ENCODE data around the gene FLYWCH2.

FLYWCH2 gene

DNA sequence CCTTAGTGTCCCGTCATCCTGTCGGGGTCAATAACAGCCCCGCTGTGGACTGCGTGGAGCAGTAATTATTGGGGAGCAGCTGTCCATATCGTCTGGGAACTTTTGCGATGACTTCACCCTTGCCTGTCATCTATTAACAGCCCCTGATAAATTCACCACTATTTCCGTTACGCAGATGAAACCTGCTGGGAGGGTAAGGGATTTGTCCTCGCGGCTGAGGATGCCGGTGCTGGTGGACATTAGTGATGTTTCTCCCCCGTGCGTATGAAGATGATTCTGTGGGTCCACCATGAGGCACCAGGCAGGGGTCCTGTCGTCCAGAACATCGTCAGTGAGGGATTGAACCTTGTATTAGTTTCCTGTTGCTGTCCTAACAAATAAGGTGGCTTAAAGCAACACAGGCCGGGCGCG, 1.0 kb downstream of the FLYWCH2 start:
- DNase-seq: no peak

GRCh38 chr16:2894231-2894630, 11.2 kb downstream of the FLYWCH2 start:
- no peak for DNase-seq

GRCh38 chr16:2895813-2896212, 12.8 kb downstream of the FLYWCH2 start:
- no peak for DNase-seq

DNA sequence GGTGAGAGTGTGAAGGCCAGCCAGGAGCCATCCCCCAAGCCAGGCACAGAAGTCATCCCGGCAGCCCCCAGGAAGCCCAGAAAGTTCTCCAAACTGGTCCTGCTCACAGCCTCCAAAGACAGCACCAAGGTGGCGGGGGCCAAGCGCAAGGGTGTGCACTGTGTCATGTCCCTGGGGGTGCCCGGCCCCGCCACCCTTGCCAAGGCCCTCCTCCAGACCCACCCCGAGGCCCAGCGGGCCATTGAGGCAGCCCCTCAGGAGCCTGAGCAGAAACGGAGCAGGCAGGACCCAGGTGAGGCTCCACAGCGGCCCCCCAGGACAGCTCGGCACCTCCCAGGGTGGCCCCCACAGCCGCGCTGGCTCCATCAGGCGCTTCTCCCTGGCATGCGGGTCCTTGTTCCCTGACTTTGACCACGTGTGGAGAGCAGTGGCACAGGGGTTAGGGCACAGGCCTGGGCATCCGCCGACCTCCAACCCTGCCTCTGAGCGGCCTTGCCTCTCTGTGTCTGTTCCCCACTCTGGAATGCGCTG, 13.5 kb downstream of the FLYWCH2 start:
- no peak for DNase-seq

- DNase-seq: no peak
Observed at GRCh38 chr16:2897110-2897509, 14.1 kb downstream of the FLYWCH2 start.

- DNase-seq: no peak
Observed at GRCh38 chr16:2898831-2899563, 16.0 kb downstream of the FLYWCH2 start.

DNA sequence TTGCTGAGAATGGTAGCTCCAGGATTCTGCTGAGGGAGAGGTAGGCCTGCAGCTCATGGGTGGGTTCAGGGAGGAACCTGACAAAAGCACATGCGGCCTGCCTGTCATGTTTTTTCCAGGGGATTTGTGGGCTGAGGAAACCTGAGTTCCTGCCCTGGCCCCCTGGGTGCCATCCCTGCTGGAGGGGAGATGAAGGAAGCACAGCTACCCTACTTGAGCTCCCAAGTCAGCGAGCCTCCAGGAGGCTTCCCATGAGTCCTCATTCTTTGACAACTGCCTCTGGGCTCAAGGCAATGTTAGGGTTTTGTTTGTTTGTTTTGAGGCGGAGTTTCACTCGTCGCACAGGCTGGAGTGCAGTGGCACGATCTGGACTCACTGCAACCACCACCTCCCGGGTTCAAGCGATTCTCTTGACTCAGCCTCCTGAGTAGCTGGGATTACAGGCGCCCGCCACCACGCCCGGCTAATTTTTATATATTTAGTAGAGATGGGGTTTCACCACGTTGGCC, 16.6 kb downstream of the FLYWCH2 start:
- no peak for DNase-seq

DNA sequence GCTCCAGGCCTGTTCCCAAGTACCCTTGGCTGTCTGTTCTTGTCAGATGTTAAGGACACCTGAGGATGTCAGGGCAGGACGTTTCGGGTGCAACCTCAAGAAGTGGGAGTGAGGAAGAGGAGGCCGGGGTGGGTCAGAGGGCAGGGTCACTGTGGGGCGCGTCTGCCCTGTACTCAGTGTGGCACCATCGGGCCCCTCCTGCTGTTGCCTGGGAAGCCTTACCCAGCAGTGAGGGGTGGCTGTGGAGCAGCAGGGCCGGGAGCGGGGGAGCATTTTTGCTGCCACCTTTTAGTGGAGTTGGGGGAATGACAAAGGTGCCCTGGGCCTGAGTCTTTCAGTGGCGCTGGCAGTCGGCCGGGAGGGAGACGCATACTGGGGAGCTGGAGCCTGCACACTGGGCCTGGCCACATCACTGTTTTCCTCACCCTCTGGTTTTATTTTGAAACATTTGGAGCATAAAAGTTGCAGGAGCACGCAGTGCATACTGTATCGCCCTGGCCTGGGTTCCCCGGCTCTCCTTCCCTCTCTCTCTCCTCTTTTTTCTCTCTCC, 17.6 kb downstream of the FLYWCH2 start:
- DNase-seq: no peak

DNA sequence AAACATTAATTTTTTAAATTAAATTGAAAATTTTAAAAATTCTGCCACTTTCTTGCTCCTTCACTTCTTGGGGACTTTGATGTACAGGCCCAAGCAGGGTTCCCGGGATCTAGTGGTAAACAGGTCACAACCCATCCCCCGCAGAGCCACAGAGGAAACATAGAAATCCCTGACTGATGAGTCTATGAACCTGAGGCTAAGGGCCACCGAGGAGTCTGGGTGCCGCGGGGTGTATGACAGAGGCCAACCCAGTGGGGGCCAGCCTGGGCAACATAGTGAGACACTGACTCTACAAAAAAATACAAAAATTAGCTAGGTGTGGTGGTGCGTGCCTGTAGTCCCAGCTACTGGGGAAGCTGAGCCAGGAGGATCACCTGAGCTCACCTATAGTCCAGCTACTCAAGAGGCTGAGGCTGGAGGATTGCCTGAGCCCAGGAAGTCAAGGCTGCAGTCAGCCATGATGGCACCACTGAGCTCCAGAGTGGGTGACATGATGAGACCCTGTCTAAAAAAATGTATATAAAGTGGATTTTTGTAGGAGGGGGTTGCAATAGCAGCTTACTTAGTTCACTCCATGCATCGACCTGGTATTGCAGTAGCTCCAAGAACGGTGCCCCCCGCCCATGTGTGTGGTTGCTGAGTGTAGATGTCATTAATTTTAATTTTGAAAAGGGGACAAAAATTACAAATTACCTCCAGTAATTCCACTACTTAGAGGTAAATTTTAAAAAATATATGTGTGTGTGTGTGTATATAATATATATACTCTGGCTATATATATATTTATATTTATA, 19.5 kb downstream of the FLYWCH2 start:
- DNase-seq: no peak

DNA sequence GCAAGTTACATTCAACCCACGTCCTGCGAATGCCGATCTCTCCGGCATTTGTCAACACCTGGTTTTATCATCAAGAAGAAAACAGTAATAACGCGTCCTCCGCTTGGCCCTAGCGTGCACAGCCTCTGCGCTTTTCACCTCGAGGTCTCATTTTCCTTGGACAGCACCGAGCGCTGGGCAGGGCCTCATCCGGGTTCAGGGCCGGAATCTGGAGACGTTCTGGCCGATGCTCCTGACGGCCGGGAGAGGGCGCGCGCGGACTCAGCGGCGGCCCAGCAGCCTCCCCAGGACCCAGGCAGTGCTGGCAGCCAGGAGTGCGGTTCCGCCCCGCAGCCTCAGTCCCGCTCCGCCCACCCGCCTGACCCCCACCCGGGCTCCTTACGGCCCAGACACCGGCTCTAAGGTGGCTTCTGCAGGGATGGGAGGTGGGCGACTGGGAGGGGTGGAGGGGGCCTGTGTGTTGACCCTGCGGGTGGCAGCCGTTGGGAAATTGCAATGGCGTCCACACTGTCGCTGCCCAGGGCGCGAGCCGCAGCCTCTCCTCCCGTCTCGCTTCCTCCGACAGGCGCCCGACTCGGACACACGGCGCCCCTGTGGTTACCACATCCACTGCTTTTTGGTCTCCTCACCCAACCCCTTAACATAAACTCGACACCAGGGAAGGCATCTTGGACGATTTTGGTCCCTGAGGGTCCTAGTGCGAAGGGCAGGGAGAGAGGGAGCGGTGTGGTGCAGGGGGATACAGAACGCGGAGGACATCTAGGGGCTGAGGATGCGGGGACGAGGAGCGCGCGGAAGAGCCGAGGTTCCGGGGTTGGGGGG, 21.3 kb downstream of the FLYWCH2 start:
- DNase-seq: peak; percentile 67

DNA sequence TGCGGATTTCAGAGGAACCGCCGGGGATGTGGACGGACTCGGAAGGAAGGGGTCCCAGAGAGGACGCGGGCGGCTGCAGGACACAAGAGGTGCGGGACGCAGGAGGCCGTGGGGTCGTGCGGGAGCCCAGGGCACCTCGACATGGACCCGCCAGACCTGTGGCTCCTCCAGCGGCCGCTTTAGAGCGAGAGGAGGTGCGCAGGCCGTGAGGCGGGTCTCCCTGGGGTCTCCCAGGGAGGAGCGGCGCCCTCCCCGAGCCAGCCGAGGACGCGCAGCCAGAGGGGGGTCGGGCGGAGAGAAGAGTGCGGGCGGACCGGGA, 21.9 kb downstream of the FLYWCH2 start:
- DNase-seq: no peak

DNA sequence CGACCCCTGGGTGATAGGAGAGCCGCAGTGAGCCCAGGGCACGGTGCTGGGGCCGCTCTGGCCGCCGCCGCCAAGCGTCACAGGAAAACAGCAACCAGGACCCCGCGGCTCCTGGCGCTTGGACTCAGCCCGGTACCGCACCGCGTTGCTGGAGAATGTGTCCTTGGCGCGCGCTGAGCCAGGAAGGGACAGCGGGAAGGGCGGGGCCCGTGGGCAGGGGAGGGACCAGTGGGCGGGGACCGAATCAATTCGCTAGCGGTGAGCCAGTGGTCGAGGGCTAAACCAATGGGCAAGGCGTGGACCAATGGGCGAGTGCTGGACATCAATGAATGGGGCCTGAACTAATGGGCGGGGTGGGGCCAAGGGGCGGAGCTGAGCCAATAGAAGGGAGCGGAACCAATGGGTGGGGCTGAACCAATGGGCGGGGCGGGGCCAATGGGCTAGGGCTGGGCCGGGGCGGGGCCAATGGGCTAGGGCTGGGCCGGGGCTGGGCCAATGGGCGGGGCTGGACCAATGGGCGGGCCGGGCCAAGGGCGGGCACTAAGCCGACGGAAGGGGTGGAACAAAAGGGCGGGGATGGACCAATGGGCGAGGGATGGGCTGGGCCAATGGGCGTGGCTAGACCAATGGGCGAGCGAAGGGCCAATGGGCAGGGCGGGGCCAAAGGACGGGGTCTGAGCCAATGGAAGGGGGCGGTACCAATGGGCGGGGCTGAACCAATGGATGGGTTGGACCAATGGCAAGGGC, 22.4 kb downstream of the FLYWCH2 start:
- peak; percentile 82 for DNase-seq

DNA sequence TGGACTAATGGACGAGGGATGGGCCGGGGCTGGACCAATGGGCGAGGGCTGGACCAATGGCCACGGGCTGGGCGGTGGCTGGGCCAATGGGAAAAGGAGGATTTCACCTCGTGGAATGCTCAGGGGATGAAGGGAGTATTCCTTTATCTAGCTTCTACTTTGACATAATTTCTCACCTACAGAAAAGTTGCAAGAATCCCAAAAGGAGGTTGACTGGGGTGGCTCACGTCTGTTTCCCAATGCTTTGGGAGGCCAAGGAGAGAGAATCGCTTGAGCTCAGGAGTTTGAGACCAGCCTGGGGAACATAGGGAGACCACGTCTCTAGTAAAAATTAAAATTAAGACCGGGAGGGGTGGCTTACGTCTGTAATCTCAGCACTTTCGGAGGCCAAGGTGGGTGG, 23.0 kb downstream of the FLYWCH2 start:
- no peak for DNase-seq

- peak; percentile 33 for DNase-seq
Observed at GRCh38 chr16:2907084-2907753, 24.2 kb downstream of the FLYWCH2 start.

DNA sequence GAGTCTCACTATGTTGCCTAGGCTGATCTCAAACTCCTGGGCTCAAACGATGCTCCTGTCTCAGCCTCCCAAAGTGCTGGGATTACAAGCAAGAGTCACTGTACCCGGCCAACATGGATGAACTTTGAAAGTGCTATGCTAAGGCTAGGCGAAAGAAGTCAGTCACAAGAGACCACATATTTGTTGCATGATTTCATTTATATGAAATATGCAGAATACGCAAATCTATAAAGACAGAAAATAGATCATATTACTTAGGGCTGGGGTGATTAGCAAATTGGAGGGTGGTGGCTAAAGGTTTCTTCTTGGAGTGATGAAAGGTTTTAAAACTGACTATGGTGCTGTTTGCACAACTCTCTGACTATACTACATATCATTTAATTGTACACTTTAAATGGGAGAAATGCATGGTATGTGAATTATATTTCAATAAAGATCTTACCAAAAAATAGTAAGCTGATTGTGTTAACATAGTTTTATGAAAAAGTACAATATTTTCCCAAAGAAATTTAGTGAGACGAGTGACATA, 27.5 kb downstream of the FLYWCH2 start:
- DNase-seq: no peak

GRCh38 chr16:2911638-2912329, 28.8 kb downstream of the FLYWCH2 start, which contains the start of gene FLYWCH1:
Gene FLYWCH1, plus strand, starts transcription at chr16:2911931. Its CDS starts 17,755 bp downstream, at chr16:2929686.
- DNase-seq: peak; percentile 96

- DNase-seq: peak; percentile 21
Observed at GRCh38 chr16:2912330-2913199, 29.6 kb downstream of the FLYWCH2 start.

DNA sequence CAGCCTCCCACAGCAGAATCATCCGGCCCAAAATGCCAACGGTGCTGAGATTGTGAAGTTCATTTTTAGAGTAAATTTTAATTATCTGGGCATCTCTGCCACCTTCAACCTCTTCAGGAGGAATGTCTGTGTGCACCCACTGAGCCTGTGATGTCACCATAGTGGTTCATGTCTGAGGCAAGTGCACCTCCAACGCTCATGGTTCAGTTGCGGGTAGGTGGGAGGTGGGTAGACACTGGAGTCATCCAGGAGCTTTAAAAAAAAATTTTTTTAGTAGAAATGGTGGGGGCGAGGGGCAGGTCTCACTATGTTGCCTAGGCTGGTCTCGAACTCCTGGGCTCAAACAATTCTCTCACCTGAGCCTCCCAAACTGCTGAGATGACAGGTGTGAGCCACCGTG, 30.6 kb downstream of the FLYWCH2 start:
- no peak for DNase-seq

DNA sequence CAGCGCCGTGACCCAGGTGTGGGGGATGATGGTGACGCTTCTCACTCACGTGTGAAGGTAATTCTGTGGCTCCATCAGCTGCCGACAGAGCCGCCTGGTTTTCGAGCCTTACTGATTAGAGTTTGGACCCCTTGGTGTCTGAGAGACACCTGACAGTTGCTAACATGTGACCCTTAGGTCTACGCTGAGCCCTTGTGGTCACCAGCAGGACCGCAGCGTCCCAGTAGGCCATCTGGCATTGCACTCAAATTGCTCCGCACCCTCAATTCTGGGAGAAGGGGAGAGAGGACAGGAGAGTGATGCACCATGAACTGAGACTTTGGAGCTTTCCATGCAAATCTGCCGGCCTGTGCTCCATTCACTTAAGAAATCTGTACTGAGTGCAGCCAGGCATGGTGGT, 31.2 kb downstream of the FLYWCH2 start:
- DNase-seq: no peak

All from effector CD4-positive, alpha-beta T cell (primary cell).